Measurements from ENCODE around the gene RNF13. TPM values are rescaled to one million over a fixed set of nuclear protein-coding genes. Genes with fewer than 3 reads are reported as not detected.

The RNF13 gene, protein sequence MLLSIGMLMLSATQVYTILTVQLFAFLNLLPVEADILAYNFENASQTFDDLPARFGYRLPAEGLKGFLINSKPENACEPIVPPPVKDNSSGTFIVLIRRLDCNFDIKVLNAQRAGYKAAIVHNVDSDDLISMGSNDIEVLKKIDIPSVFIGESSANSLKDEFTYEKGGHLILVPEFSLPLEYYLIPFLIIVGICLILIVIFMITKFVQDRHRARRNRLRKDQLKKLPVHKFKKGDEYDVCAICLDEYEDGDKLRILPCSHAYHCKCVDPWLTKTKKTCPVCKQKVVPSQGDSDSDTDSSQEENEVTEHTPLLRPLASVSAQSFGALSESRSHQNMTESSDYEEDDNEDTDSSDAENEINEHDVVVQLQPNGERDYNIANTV
- 43.7 TPM for total RNA-seq
- 10 to 100 TPM; 29.3 to 34.9 (median 32.6) TPM for polyA plus RNA-seq (ENCODE audit: insufficient read depth in 1 of 8, insufficient read length in 8 of 8, low replicate concordance in 1 of 8)
- long read RNA-seq, donor 1, transcript RNF13-203 (10 exons, 2,843 nt): major isoform, 7 of 7 reads
- long read RNA-seq, donor 1, partial matches to known transcripts: 0 of 7 reads
- long read RNA-seq, donor 1, other reads (novel, unspliced or antisense): 0 of 7 reads
- long read RNA-seq, donor 2: 0 reads
- long read RNA-seq, donor 3, transcript RNF13-203 (10 exons, 2,843 nt): major isoform, 10 of 13 reads
- long read RNA-seq, donor 3, partial matches to known transcripts: 0 of 13 reads
- long read RNA-seq, donor 3, other reads (novel, unspliced or antisense): 0 of 13 reads
- long read RNA-seq, donor 4, transcript RNF13-203 (10 exons, 2,843 nt): major isoform, 5 of 5 reads
- long read RNA-seq, donor 4, partial matches to known transcripts: 0 of 5 reads
- long read RNA-seq, donor 4, other reads (novel, unspliced or antisense): 0 of 5 reads
- long read RNA-seq, donor 5, transcript RNF13-203 (10 exons, 2,843 nt): major isoform, 22 of 26 reads
- long read RNA-seq, donor 5, partial matches to known transcripts: 0 of 26 reads
- long read RNA-seq, donor 5, other reads (novel, unspliced or antisense): 0 of 26 reads
- long read RNA-seq, donor 6, transcript RNF13-203 (10 exons, 2,843 nt): major isoform, 13 of 220 reads
- long read RNA-seq, donor 6, partial matches to known transcripts: 7 of 220 reads
- long read RNA-seq, donor 6, other reads (novel, unspliced or antisense): 197 of 220 reads
- long read RNA-seq, donor 7, transcript RNF13-203 (10 exons, 2,843 nt): major isoform, 6 of 8 reads
- long read RNA-seq, donor 7, partial matches to known transcripts: 0 of 8 reads
- long read RNA-seq, donor 7, other reads (novel, unspliced or antisense): 0 of 8 reads
- long read RNA-seq, donor 8, transcript RNF13-203 (10 exons, 2,843 nt): major isoform, 16 of 69 reads
- long read RNA-seq, donor 8, partial matches to known transcripts: 15 of 69 reads
- long read RNA-seq, donor 8, other reads (novel, unspliced or antisense): 37 of 69 reads
- long read RNA-seq, donor 9, transcript RNF13-203 (10 exons, 2,843 nt): major isoform, 10 of 10 reads
- long read RNA-seq, donor 9, partial matches to known transcripts: 0 of 10 reads
- long read RNA-seq, donor 9, other reads (novel, unspliced or antisense): 0 of 10 reads
- long read RNA-seq, donor 10, transcript RNF13-203 (10 exons, 2,843 nt): major isoform, 14 of 16 reads
- long read RNA-seq, donor 10, partial matches to known transcripts: 0 of 16 reads
- long read RNA-seq, donor 10, other reads (novel, unspliced or antisense): 0 of 16 reads
- long read RNA-seq, donor 11, transcript RNF13-203 (10 exons, 2,843 nt): major isoform, 5 of 5 reads
- long read RNA-seq, donor 11, partial matches to known transcripts: 0 of 5 reads
- long read RNA-seq, donor 11, other reads (novel, unspliced or antisense): 0 of 5 reads

DNA sequence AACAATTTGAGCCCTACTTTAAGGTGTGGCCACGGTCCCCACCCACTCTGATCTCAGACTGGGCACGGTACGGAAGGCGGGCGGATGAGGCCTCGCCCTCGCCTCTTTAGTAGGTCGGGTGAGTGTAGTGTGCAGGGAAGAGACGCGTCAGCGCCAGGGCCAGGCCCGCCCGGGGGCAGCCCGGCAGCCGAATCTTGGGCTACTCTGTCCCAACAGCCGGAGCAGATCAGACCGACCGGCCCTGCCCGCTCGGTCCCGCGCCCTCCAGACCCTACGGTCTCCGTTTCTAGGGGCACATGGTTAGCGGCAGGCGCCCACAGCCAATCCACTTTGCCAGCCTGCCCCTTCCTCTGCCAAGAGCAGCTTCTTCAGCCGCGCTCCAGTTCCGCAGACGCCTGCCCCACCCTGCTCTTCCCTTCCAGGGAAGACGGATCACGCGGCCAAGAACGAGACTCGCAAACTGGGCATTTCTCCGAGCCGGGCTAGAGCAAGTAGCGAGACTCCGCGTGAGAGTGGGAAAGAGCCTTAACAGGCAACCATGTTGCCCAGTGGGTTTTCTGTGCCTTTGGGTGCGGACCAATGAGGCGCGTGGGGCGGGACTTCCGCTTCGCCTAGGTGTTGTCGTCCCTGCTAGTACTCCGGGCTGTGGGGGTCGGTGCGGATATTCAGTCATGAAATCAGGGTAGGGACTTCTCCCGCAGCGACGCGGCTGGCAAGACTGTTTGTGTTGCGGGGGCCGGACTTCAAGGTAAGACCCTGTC is at the start of gene RNF13:
Gene RNF13, plus strand, starts transcription at position 610 of the 761 bp plus-strand sequence. CDS start 32,812 bp downstream, outside the sequence.
- no peaks in the 10 kb centered on the region for H3K27me3 ChIP-seq (ENCODE audit: control insufficient read depth, insufficient read depth, low read length)
- DNase-seq: peak; percentile 99
- H3K9me3 ChIP-seq (replicated peaks; ENCODE audit: control insufficient read depth, low read depth, low read length): no peaks in the 10 kb centered on the region
- peak within 1 kb of the TSS; percentile 98 for H3K27ac ChIP-seq (ENCODE audit: low read length)
- H3K4me1 ChIP-seq (ENCODE audit: control insufficient read depth, insufficient read depth, low read length): peaks cover 11% of the 10 kb centered on the region
- no peaks in the 10 kb centered on the region for H3K36me3 ChIP-seq (ENCODE audit: control insufficient read depth, insufficient read depth, low read length)
- peak within 1 kb of the TSS; percentile 53 for H3K4me3 ChIP-seq (ENCODE audit: low read length)
- WGBS (ENCODE audit: insufficient coverage): under 1% methylated on average over 54 of the region's 56 CpGs

DNA sequence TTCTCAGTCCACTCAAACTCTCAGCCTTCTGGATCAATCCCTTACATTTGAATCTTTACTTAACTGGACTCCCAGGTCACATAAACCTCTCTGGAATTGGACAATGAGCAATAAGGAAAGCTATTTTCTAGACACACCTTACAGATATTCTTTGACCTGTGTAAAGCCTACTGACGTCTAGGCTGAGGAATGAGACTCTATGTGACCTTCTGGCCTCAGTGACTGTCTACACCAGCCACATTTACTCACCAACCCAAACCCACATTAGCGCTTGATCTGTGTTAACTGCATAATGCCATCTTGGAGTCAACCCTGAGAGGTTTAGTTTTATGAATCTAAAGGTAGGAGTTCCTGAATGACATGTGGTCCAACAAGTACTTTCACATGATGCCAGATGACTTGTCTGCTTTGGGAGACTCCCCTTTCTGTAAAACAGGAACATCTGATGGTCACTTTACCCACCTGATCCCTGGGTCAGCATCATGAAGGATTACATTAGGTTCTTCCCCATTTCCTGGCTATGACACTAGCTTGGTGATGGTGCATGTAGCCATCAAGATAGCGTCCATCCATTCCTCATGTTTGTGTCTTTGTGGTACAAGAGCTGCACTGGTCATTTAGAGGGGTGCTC is 49.3 kb upstream of the RNF13 start:
- Histone ChIP-seq H3K9me3 (replicated peaks; ENCODE audit: control insufficient read depth, low read depth, low read length) (no peaks in the 10 kb centered on the region), H3K36me3 (ENCODE audit: control insufficient read depth, insufficient read depth, low read length) (no peaks in the 10 kb centered on the region), H3K4me1 (ENCODE audit: control insufficient read depth, insufficient read depth, low read length) (no peaks in the 10 kb centered on the region), H3K27me3 (ENCODE audit: control insufficient read depth, insufficient read depth, low read length) (peaks cover 4% of the 10 kb centered on the region), H3K27ac (ENCODE audit: low read length) (no peak overlapping the region), H3K4me3 (ENCODE audit: low read length) (no peak overlapping the region)
- no peak for DNase-seq
- WGBS (ENCODE audit: insufficient coverage): no CpG with 5 or more reads among the region's 3 CpGs

- WGBS (ENCODE audit: insufficient coverage): 40% methylated on average over 1 of the region's 1 CpG
- no peak for DNase-seq
- H3K4me1 ChIP-seq (ENCODE audit: control insufficient read depth, insufficient read depth, low read length): no peaks in the 10 kb centered on the region
- H3K36me3 ChIP-seq (ENCODE audit: control insufficient read depth, insufficient read depth, low read length): no peaks in the 10 kb centered on the region
- no peaks in the 10 kb centered on the region for H3K9me3 ChIP-seq (replicated peaks; ENCODE audit: control insufficient read depth, low read depth, low read length)
- H3K27ac ChIP-seq (ENCODE audit: low read length): no peak overlapping the region
- peaks cover 4% of the 10 kb centered on the region for H3K27me3 ChIP-seq (ENCODE audit: control insufficient read depth, insufficient read depth, low read length)
- H3K4me3 ChIP-seq (ENCODE audit: low read length): no peak overlapping the region
These were observed 48.7 kb upstream of the RNF13 start for GRCh38 chr3:149764302-149764701.

DNA sequence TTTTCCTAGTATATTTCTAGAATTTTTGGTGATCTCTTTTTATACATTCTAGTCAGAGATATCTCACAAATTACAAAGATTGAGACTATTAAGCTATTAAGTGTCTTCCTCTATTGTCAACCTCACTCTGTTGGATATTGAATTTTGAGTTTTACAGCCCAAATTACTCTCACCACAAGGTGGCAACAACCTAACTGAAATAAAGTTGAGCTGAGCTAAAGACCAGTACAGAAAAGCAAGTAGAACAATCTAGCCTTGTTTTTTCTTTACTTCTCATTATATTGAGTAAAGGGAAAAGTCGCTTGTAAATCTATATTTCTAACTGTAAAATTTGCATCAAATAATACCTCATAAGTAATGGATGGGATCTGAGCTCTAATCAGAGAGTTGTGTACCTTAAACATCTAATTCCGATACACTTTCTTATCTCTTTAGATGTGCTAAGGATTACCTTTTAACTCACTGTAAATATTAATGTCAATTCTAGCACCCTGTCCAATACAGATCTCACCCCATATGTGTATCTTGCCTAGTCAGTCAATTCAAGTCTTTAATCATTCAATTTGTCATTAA is 47.2 kb upstream of the RNF13 start:
- Histone ChIP-seq H3K9me3 (replicated peaks; ENCODE audit: control insufficient read depth, low read depth, low read length) (no peaks in the 10 kb centered on the region), H3K27ac (ENCODE audit: low read length) (no peak overlapping the region), H3K36me3 (ENCODE audit: control insufficient read depth, insufficient read depth, low read length) (no peaks in the 10 kb centered on the region), H3K27me3 (ENCODE audit: control insufficient read depth, insufficient read depth, low read length) (peaks cover 4% of the 10 kb centered on the region), H3K4me1 (ENCODE audit: control insufficient read depth, insufficient read depth, low read length) (no peaks in the 10 kb centered on the region), H3K4me3 (ENCODE audit: low read length) (no peak overlapping the region)
- WGBS (ENCODE audit: insufficient coverage): no CpG with 5 or more reads among the region's 2 CpGs
- DNase-seq: peak; percentile 44

DNA sequence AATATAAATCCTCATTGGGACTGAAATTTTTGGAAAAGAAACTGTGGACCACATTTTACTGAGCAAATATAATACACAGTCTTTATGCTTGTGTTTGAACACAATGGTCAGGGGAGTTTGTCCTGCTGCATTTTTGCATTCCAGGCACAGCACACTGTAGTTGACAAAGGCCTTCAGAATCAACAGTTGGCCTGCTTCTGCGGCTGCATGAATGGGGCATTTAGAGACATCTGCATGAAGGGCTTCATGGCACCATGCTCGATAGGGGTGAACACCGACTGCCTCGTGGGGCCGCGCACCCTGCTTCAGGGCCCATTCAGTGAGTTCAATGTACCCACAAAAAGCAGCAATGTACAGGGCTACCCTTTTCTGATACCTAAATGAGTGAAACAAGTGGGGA is 45.3 kb upstream of the RNF13 start:
- no peak for DNase-seq
- no peak overlapping the region for H3K27ac ChIP-seq (ENCODE audit: low read length)
- H3K36me3 ChIP-seq (ENCODE audit: control insufficient read depth, insufficient read depth, low read length): no peaks in the 10 kb centered on the region
- no peaks in the 10 kb centered on the region for H3K9me3 ChIP-seq (replicated peaks; ENCODE audit: control insufficient read depth, low read depth, low read length)
- H3K4me1 ChIP-seq (ENCODE audit: control insufficient read depth, insufficient read depth, low read length): no peaks in the 10 kb centered on the region
- WGBS (ENCODE audit: insufficient coverage): 95% methylated on average over 6 of the region's 6 CpGs
- H3K4me3 ChIP-seq (ENCODE audit: low read length): no peak overlapping the region
- peaks cover 4% of the 10 kb centered on the region for H3K27me3 ChIP-seq (ENCODE audit: control insufficient read depth, insufficient read depth, low read length)

- no peaks in the 10 kb centered on the region for H3K9me3 ChIP-seq (replicated peaks; ENCODE audit: control insufficient read depth, low read depth, low read length)
- peaks cover 4% of the 10 kb centered on the region for H3K27me3 ChIP-seq (ENCODE audit: control insufficient read depth, insufficient read depth, low read length)
- no peak for DNase-seq
- no peak overlapping the region for H3K27ac ChIP-seq (ENCODE audit: low read length)
- 100% methylated on average over 3 of the region's 6 CpGs for WGBS (ENCODE audit: insufficient coverage)
- no peaks in the 10 kb centered on the region for H3K36me3 ChIP-seq (ENCODE audit: control insufficient read depth, insufficient read depth, low read length)
- H3K4me3 ChIP-seq (ENCODE audit: low read length): no peak overlapping the region
- H3K4me1 ChIP-seq (ENCODE audit: control insufficient read depth, insufficient read depth, low read length): no peaks in the 10 kb centered on the region
These were observed 44.3 kb upstream of the RNF13 start for GRCh38 chr3:149768704-149769103.

GRCh38 chr3:149770246-149770645 is 42.8 kb upstream of the RNF13 start:
- no CpG with 5 or more reads among the region's 2 CpGs for WGBS (ENCODE audit: insufficient coverage)
- DNase-seq: no peak
- H3K36me3 ChIP-seq (ENCODE audit: control insufficient read depth, insufficient read depth, low read length): no peaks in the 10 kb centered on the region
- no peak overlapping the region for H3K4me3 ChIP-seq (ENCODE audit: low read length)
- H3K4me1 ChIP-seq (ENCODE audit: control insufficient read depth, insufficient read depth, low read length): no peaks in the 10 kb centered on the region
- H3K9me3 ChIP-seq (replicated peaks; ENCODE audit: control insufficient read depth, low read depth, low read length): no peaks in the 10 kb centered on the region
- no peak overlapping the region for H3K27ac ChIP-seq (ENCODE audit: low read length)
- H3K27me3 ChIP-seq (ENCODE audit: control insufficient read depth, insufficient read depth, low read length): no peaks in the 10 kb centered on the region

- Histone ChIP-seq H3K27ac (ENCODE audit: low read length) (no peak overlapping the region), H3K36me3 (ENCODE audit: control insufficient read depth, insufficient read depth, low read length) (no peaks in the 10 kb centered on the region), H3K4me1 (ENCODE audit: control insufficient read depth, insufficient read depth, low read length) (no peaks in the 10 kb centered on the region), H3K4me3 (ENCODE audit: low read length) (no peak overlapping the region), H3K9me3 (replicated peaks; ENCODE audit: control insufficient read depth, low read depth, low read length) (no peaks in the 10 kb centered on the region), H3K27me3 (ENCODE audit: control insufficient read depth, insufficient read depth, low read length) (no peaks in the 10 kb centered on the region)
- 64% methylated on average over 5 of the region's 8 CpGs for WGBS (ENCODE audit: insufficient coverage)
- peak; percentile 52 for DNase-seq
These were observed 41.3 kb upstream of the RNF13 start for GRCh38 chr3:149771652-149772271.

Data from muscle of leg (tissue), 16 donors.